NCI-H82 (cell line): ENCODE results near the gene WRAP73.
A peak's percentile ranks its signal among the peaks of the same experiment; 100 is the strongest.

Experiments used
- DNase-seq: peaks from one replicate; lab custom pipeline; 2025; lab: John Stamatoyannopoulos, UW

Gene WRAP73

GRCh38 chr1:3646596-3646995, 3.3 kb downstream of the WRAP73 start:
- no peak for DNase-seq

- no peak for DNase-seq
These were observed 4.1 kb downstream of the WRAP73 start for GRCh38 chr1:3645666-3646355.

GRCh38 chr1:3645247-3645646, 4.7 kb downstream of the WRAP73 start:
- no peak for DNase-seq

- DNase-seq = no peak
These were observed 5.6 kb downstream of the WRAP73 start for GRCh38 chr1:3644273-3644672.

GRCh38 chr1:3642919-3643675, 6.8 kb downstream of the WRAP73 start:
- no peak for DNase-seq

- DNase-seq = no peak
These were observed 8.1 kb downstream of the WRAP73 start for GRCh38 chr1:3641816-3642215.

- no peak for DNase-seq
These were observed 8.7 kb downstream of the WRAP73 start for GRCh38 chr1:3641046-3641760.

- no peak for DNase-seq
These were observed 9.6 kb downstream of the WRAP73 start for GRCh38 chr1:3640121-3640837.

- no peak for DNase-seq
These were observed 10.4 kb downstream of the WRAP73 start for GRCh38 chr1:3639397-3639911.

- DNase-seq = no peak
These were observed 11.2 kb downstream of the WRAP73 start for GRCh38 chr1:3638676-3639075.

GRCh38 chr1:3638027-3638426, 11.9 kb downstream of the WRAP73 start:
- DNase-seq = no peak

- no peak for DNase-seq
These were observed 13.4 kb downstream of the WRAP73 start for GRCh38 chr1:3636531-3636930.

GRCh38 chr1:3636080-3636479, 13.8 kb downstream of the WRAP73 start:
- DNase-seq = no peak

GRCh38 chr1:3634059-3634800, 15.7 kb downstream of the WRAP73 start:
- no peak for DNase-seq

- DNase-seq = no peak
These were observed 16.4 kb downstream of the WRAP73 start for GRCh38 chr1:3633344-3634058.

- DNase-seq = no peak
These were observed 17.1 kb downstream of the WRAP73 start for GRCh38 chr1:3632716-3633343.

GRCh38 chr1:3632298-3632697, 17.6 kb downstream of the WRAP73 start:
- no peak for DNase-seq

- DNase-seq = peak; percentile 65
These were observed 18.3 kb downstream of the WRAP73 start for GRCh38 chr1:3631320-3632260.

- peak; percentile 76 for DNase-seq
These were observed 19.0 kb downstream of the WRAP73 start for GRCh38 chr1:3630914-3631313.
